ENCODE measurements around the gene WDFY2. TPM values are rescaled to one million over a fixed set of nuclear protein-coding genes. Genes with fewer than 3 reads are reported as not detected.

Gene WDFY2
- total and polyA plus RNA-seq, 5 donors from 2014 or later = 4.0 to 26.2 (median 4.9) TPM

GRCh38 chr13:51547425-51548176, 36.7 kb upstream of the WDFY2 start:
- no peak overlapping the region for H3K27ac ChIP-seq (ENCODE audit: insufficient read depth, low read length, poor library complexity, severe bottlenecking)
- ATAC-seq (ENCODE audit: low read depth in 2 of 2) (no peak), DNase-seq (no peak)
- H3K27me3 ChIP-seq (ENCODE audit: control insufficient read depth, insufficient read depth, low read length) = no peaks in the 10 kb centered on the region
- no peaks in the 10 kb centered on the region for H3K4me1 Mint-ChIP-seq
- no peaks in the 10 kb centered on the region for H3K9me3 ChIP-seq (ENCODE audit: control insufficient read depth in 2 of 2, low read length in 2 of 2)
- H3K27ac Mint-ChIP-seq = no peak overlapping the region
- H3K36me3 ChIP-seq (ENCODE audit: control insufficient read depth, insufficient read depth, low read length) = no peaks in the 10 kb centered on the region
- no peaks in the 10 kb centered on the region for H3K36me3 Mint-ChIP-seq
- H3K9me3 Mint-ChIP-seq = peaks cover 0 to 3% (median 0%) of the 10 kb centered on the region in 7 donors
- H3K4me1 ChIP-seq (ENCODE audit: control insufficient read depth, insufficient read depth, low read length, poor library complexity, severe bottlenecking) = no peaks in the 10 kb centered on the region
- H3K4me3 Mint-ChIP-seq = no peak overlapping the region
- peaks cover 13% of the 10 kb centered on the region for H3K27me3 Mint-ChIP-seq
- H3K4me3 ChIP-seq (ENCODE audit: low read depth, low read length) = no peak overlapping the region

DNA sequence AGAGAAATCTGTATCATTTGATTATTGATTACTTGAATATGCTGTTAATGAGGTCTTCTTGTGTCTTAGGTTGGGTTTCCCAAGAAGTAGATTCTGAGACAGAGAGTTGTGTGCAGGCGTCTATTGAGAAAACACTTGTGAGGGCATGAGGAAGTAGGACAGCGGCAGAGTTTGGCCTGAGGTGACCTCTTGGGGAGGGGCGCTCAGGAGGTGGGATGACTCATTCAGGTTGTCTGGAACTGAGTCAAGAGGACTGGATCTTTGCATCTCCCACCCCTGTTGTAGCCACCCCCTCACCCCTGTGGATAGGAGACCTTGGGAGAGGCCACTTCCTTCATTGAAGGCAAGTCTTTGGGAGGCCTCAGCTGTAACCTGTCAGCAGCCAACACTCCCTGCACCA, 35.2 kb upstream of the WDFY2 start:
- H3K36me3 ChIP-seq (ENCODE audit: control insufficient read depth, insufficient read depth, low read length) = no peaks in the 10 kb centered on the region
- H3K4me1 ChIP-seq (ENCODE audit: control insufficient read depth, insufficient read depth, low read length, poor library complexity, severe bottlenecking) = no peaks in the 10 kb centered on the region
- no peak overlapping the region for H3K4me3 ChIP-seq (ENCODE audit: low read depth, low read length)
- H3K4me1 Mint-ChIP-seq = no peaks in the 10 kb centered on the region
- H3K4me3 Mint-ChIP-seq = no peak overlapping the region
- no peaks in the 10 kb centered on the region for H3K27me3 ChIP-seq (ENCODE audit: control insufficient read depth, insufficient read depth, low read length)
- no peaks in the 10 kb centered on the region for H3K9me3 ChIP-seq (ENCODE audit: control insufficient read depth in 2 of 2, low read length in 2 of 2)
- H3K27ac ChIP-seq (ENCODE audit: insufficient read depth, low read length, poor library complexity, severe bottlenecking) = no peak overlapping the region
- H3K27ac Mint-ChIP-seq = no peak overlapping the region
- H3K27me3 Mint-ChIP-seq = peaks cover 8% of the 10 kb centered on the region
- no peak for ATAC-seq (ENCODE audit: low read depth in 2 of 2)
- no peaks in the 10 kb centered on the region for H3K36me3 Mint-ChIP-seq
- DNase-seq = no peak
- peaks cover 0 to 3% (median 0%) of the 10 kb centered on the region in 7 donors for H3K9me3 Mint-ChIP-seq

DNA sequence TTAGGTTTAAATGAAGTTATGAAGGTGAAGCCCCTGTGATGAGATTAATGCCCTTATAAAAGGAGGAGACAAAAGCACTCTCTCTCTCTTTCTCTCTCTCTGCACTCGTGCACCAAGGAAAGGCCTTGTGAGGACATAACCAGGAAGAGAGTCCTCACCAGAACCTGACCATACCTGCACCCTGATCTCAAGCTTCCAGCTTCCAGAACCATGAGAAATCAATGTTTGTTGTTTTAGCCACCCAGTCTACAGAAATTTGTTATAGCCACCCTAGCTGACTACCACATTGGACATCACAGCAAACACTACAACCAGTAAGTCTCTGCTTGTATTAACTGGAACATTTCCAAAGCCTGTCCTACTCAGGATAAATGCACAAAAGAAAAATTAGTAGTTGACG, 34.7 kb upstream of the WDFY2 start:
- peaks cover 8% of the 10 kb centered on the region for H3K27me3 Mint-ChIP-seq
- no peaks in the 10 kb centered on the region for H3K4me1 ChIP-seq (ENCODE audit: control insufficient read depth, insufficient read depth, low read length, poor library complexity, severe bottlenecking)
- peaks cover 0 to 3% (median 0%) of the 10 kb centered on the region in 7 donors for H3K9me3 Mint-ChIP-seq
- no peaks in the 10 kb centered on the region for H3K36me3 ChIP-seq (ENCODE audit: control insufficient read depth, insufficient read depth, low read length)
- no peak overlapping the region for H3K27ac Mint-ChIP-seq
- H3K27ac ChIP-seq (ENCODE audit: insufficient read depth, low read length, poor library complexity, severe bottlenecking) = no peak overlapping the region
- ATAC-seq (ENCODE audit: low read depth in 2 of 2) (no peak), DNase-seq (no peak)
- peaks cover 3% of the 10 kb centered on the region for H3K27me3 ChIP-seq (ENCODE audit: control insufficient read depth, insufficient read depth, low read length)
- no peaks in the 10 kb centered on the region for H3K9me3 ChIP-seq (ENCODE audit: control insufficient read depth in 2 of 2, low read length in 2 of 2)
- no peak overlapping the region for H3K4me3 ChIP-seq (ENCODE audit: low read depth, low read length)
- no peak overlapping the region for H3K4me3 Mint-ChIP-seq
- H3K36me3 Mint-ChIP-seq = no peaks in the 10 kb centered on the region
- no peaks in the 10 kb centered on the region for H3K4me1 Mint-ChIP-seq

- Histone ChIP-seq H3K4me3 (ENCODE audit: low read depth, low read length) (no peak overlapping the region), H3K27me3 (ENCODE audit: control insufficient read depth, insufficient read depth, low read length) (peaks cover 5% of the 10 kb centered on the region), H3K4me1 (ENCODE audit: control insufficient read depth, insufficient read depth, low read length, poor library complexity, severe bottlenecking) (no peaks in the 10 kb centered on the region), H3K9me3 (ENCODE audit: control insufficient read depth in 2 of 2, low read length in 2 of 2) (no peaks in the 10 kb centered on the region), H3K36me3 (ENCODE audit: control insufficient read depth, insufficient read depth, low read length) (no peaks in the 10 kb centered on the region), H3K27ac (ENCODE audit: insufficient read depth, low read length, poor library complexity, severe bottlenecking) (no peak overlapping the region)
- H3K9me3 Mint-ChIP-seq = peaks cover 0 to 3% (median 0%) of the 10 kb centered on the region in 7 donors
- no peak overlapping the region for H3K4me3 Mint-ChIP-seq
- ATAC-seq (ENCODE audit: low read depth in 2 of 2) (no peak), DNase-seq (no peak)
- H3K27ac Mint-ChIP-seq = no peak overlapping the region
- H3K36me3 Mint-ChIP-seq = no peaks in the 10 kb centered on the region
- peaks cover 8% of the 10 kb centered on the region for H3K27me3 Mint-ChIP-seq
- no peaks in the 10 kb centered on the region for H3K4me1 Mint-ChIP-seq
These were observed 34.1 kb upstream of the WDFY2 start for GRCh38 chr13:51550151-51550550.

DNA sequence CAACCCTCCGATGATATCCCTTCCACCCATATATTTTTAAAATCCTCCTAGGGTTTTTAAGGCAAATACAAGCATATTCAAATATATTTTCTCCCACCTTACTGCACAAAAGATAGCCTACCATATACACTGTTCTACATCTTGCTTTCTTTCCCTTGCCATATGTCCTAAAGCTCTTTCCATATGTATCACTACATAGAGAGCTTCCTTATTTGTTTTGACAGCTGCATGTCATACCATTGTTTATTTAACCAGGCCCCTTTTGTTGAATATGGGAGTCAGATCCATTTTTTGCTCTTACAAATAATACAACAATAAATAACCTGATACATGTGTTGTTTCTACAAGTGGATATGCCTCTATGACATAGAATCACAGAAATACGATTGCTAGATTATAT, 32.8 kb upstream of the WDFY2 start:
- peaks cover 0 to 3% (median 0%) of the 10 kb centered on the region in 7 donors for H3K9me3 Mint-ChIP-seq
- H3K4me1 Mint-ChIP-seq = no peaks in the 10 kb centered on the region

DNA sequence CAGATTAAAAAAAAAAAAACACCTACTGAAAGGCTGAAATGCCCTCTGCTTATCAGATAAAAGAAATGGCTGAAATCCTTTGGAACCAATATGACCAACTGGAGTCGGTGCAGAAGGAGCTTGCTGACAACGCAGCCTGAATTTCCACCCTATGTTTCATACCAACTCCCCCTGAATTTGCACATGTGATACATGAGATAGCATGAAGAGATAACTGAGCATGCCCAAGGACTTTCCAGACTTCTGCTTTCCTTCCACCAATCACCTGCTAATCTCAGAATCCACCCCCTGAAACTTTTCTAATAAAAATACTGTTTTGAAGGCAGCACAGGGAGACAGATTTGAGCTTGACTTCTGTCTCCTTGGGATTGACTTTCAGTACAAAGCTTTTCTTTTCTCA, 32.2 kb upstream of the WDFY2 start:
- H3K4me3 ChIP-seq (ENCODE audit: low read depth, low read length) = no peak overlapping the region
- H3K9me3 ChIP-seq (ENCODE audit: control insufficient read depth in 2 of 2, low read length in 2 of 2) = no peaks in the 10 kb centered on the region
- H3K27ac ChIP-seq (ENCODE audit: insufficient read depth, low read length, poor library complexity, severe bottlenecking) = no peak overlapping the region
- no peaks in the 10 kb centered on the region for H3K36me3 ChIP-seq (ENCODE audit: control insufficient read depth, insufficient read depth, low read length)
- Mint-ChIP-seq H3K4me1 (no peaks in the 10 kb centered on the region), H3K4me3 (no peak overlapping the region), H3K9me3 (peaks cover 0 to 3% (median 0%) of the 10 kb centered on the region in 7 donors), H3K27ac (no peak overlapping the region), H3K27me3 (peaks cover 4% of the 10 kb centered on the region), H3K36me3 (no peaks in the 10 kb centered on the region)
- H3K27me3 ChIP-seq (ENCODE audit: control insufficient read depth, insufficient read depth, low read length) = peaks cover 5% of the 10 kb centered on the region
- ATAC-seq (ENCODE audit: low read depth in 2 of 2) = no peak
- no peaks in the 10 kb centered on the region for H3K4me1 ChIP-seq (ENCODE audit: control insufficient read depth, insufficient read depth, low read length, poor library complexity, severe bottlenecking)
- DNase-seq = no peak

More for the DNA sequence above, 32.8 kb upstream of the WDFY2 start:
- no peak overlapping the region for H3K27ac ChIP-seq (ENCODE audit: insufficient read depth, low read length, poor library complexity, severe bottlenecking)
- Mint-ChIP-seq H3K36me3 (no peaks in the 10 kb centered on the region), H3K27me3 (peaks cover 7% of the 10 kb centered on the region), H3K4me3 (no peak overlapping the region), H3K27ac (no peak overlapping the region)
- DNase-seq (no peak), ATAC-seq (ENCODE audit: low read depth in 2 of 2) (no peak)
- no peak overlapping the region for H3K4me3 ChIP-seq (ENCODE audit: low read depth, low read length)
- no peaks in the 10 kb centered on the region for H3K36me3 ChIP-seq (ENCODE audit: control insufficient read depth, insufficient read depth, low read length)
- peaks cover 5% of the 10 kb centered on the region for H3K27me3 ChIP-seq (ENCODE audit: control insufficient read depth, insufficient read depth, low read length)
- no peaks in the 10 kb centered on the region for H3K9me3 ChIP-seq (ENCODE audit: control insufficient read depth in 2 of 2, low read length in 2 of 2)
- no peaks in the 10 kb centered on the region for H3K4me1 ChIP-seq (ENCODE audit: control insufficient read depth, insufficient read depth, low read length, poor library complexity, severe bottlenecking)

DNA sequence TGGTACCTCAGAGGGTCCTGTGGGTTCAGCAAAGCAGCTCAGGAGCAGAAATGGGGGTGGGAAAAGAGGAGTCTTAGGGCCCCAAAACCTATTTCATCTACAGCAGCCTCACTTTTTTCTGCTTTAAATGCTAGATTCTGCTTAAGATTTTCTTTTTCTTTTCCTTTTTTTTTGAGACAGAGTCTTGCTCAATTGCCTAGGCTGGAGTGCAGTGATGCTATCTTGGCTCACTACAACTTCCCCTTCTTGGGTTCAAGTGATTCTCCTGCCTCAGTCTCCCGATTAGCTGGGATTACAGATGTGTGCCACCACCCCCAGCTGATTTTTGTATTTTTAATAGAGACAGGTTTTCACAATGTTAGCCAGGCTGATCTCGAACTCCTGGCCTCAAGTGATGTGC, 30.7 kb upstream of the WDFY2 start:
- peaks cover 0 to 3% (median 0%) of the 10 kb centered on the region in 7 donors for H3K9me3 Mint-ChIP-seq
- H3K9me3 ChIP-seq (ENCODE audit: control insufficient read depth in 2 of 2, low read length in 2 of 2) = no peaks in the 10 kb centered on the region
- H3K36me3 ChIP-seq (ENCODE audit: control insufficient read depth, insufficient read depth, low read length) = no peaks in the 10 kb centered on the region
- H3K27ac Mint-ChIP-seq = no peak overlapping the region
- H3K4me3 Mint-ChIP-seq = no peak overlapping the region
- no peaks in the 10 kb centered on the region for H3K36me3 Mint-ChIP-seq
- H3K27ac ChIP-seq (ENCODE audit: insufficient read depth, low read length, poor library complexity, severe bottlenecking) = no peak overlapping the region
- no peaks in the 10 kb centered on the region for H3K4me1 ChIP-seq (ENCODE audit: control insufficient read depth, insufficient read depth, low read length, poor library complexity, severe bottlenecking)
- H3K27me3 ChIP-seq (ENCODE audit: control insufficient read depth, insufficient read depth, low read length) = peaks cover 5% of the 10 kb centered on the region
- no peak overlapping the region for H3K4me3 ChIP-seq (ENCODE audit: low read depth, low read length)
- H3K4me1 Mint-ChIP-seq = no peaks in the 10 kb centered on the region
- ATAC-seq (ENCODE audit: low read depth in 2 of 2) (no peak), DNase-seq (no peak)
- H3K27me3 Mint-ChIP-seq = peaks cover 4% of the 10 kb centered on the region

GRCh38 chr13:51556740-51557139, 27.5 kb upstream of the WDFY2 start:
- Histone ChIP-seq H3K4me3 (ENCODE audit: low read depth, low read length) (no peak overlapping the region), H3K36me3 (ENCODE audit: control insufficient read depth, insufficient read depth, low read length) (no peaks in the 10 kb centered on the region), H3K9me3 (ENCODE audit: control insufficient read depth in 2 of 2, low read length in 2 of 2) (no peaks in the 10 kb centered on the region), H3K4me1 (ENCODE audit: control insufficient read depth, insufficient read depth, low read length, poor library complexity, severe bottlenecking) (no peaks in the 10 kb centered on the region), H3K27ac (ENCODE audit: insufficient read depth, low read length, poor library complexity, severe bottlenecking) (no peak overlapping the region), H3K27me3 (ENCODE audit: control insufficient read depth, insufficient read depth, low read length) (peaks cover 5% of the 10 kb centered on the region)
- ATAC-seq (ENCODE audit: low read depth in 2 of 2) (no peak), DNase-seq (no peak)
- Mint-ChIP-seq H3K36me3 (no peaks in the 10 kb centered on the region), H3K27ac (no peak overlapping the region), H3K27me3 (peaks cover 9% of the 10 kb centered on the region), H3K9me3 (peaks cover 0 to 2% (median 0%) of the 10 kb centered on the region in 7 donors), H3K4me3 (no peak overlapping the region), H3K4me1 (peaks cover 0 to 4% (median 1%) of the 10 kb centered on the region in 4 donors)
